ENCODE measurements around the gene ZNF653. TPM values are rescaled to one million over a fixed set of nuclear protein-coding genes. Genes with fewer than 3 reads are reported as not detected.

ZNF653 gene
- total and polyA plus RNA-seq, 9 of the 15 experiments (the other 6 are each of a cell fraction or from before 2014, with no cell fraction given), result 1.6 to 8.0 (median 4.2) TPM; not detected in 2

GRCh38 chr19:11496391-11497163 is 9.1 kb downstream of the ZNF653 start (continued):
- no peak for TF ChIP-seq ZHX1 (conservative IDR thresholded peaks at IDR 0.05; ENCODE audit: low read length)
- no peak for TF ChIP-seq ZBTB43 (CRISPR knock-in tag; IDR thresholded peaks at IDR 0.05)
- 0 out of 2 replicates have a peak, but pooled peaks have one; percentile 18 for TF ChIP-seq CXXC5 (CRISPR knock-in tag; IDR thresholded peaks at IDR 0.05)
- TF ChIP-seq CHD1 (IDR thresholded peaks at IDR 0.05; ENCODE audit: low read length), result no peak
- TF ChIP-seq ZNF174 (CRISPR knock-in tag; IDR thresholded peaks at IDR 0.05), result no peak
- TF ChIP-seq ETV6 (IDR thresholded peaks at IDR 0.05; ENCODE audit: borderline replicate concordance in 1 of 2, low read depth in 2 of 2, low read length in 1 of 2), result no peak
- TF ChIP-seq ETV6 (CRISPR knock-in tag; IDR thresholded peaks at IDR 0.05; ENCODE audit: borderline replicate concordance), result no peak
- peak; percentile 32 to 70 for TF ChIP-seq E2F6 (IDR thresholded peaks at IDR 0.05; ENCODE audit: borderline replicate concordance in 1 of 2, extremely low read depth in 1 of 2, insufficient read depth in 1 of 2, insufficient read length in 1 of 2, low read depth in 1 of 2, low read length in 1 of 2, poor library complexity in 1 of 2, severe bottlenecking in 1 of 2)
- no peak for TF ChIP-seq HBP1 (CRISPR knock-in tag; IDR thresholded peaks at IDR 0.05)
- TF ChIP-seq LCOR (CRISPR knock-in tag; IDR thresholded peaks at IDR 0.05), result no peak
- no peak for TF ChIP-seq CHCHD3 (CRISPR knock-in tag; IDR thresholded peaks at IDR 0.05)
- no peak for TF ChIP-seq TAL1 (IDR thresholded peaks at IDR 0.05)
- no peak for TF ChIP-seq FOXK1 (CRISPR knock-in tag; IDR thresholded peaks at IDR 0.05; ENCODE audit: borderline replicate concordance)
- no peak for TF ChIP-seq RBM39 (optimal IDR thresholded peaks at IDR 0.05; ENCODE audit: low read depth, low read length)
- no peak for TF ChIP-seq BACH1 (tag; IDR thresholded peaks at IDR 0.05)
- TF ChIP-seq CAMTA2 (CRISPR knock-in tag; conservative IDR thresholded peaks at IDR 0.05), result no peak
- TF ChIP-seq SNAPC5 (CRISPR knock-in tag; IDR thresholded peaks at IDR 0.05), result no peak
- TF ChIP-seq KAT7 (CRISPR knock-in tag; IDR thresholded peaks at IDR 0.05; ENCODE audit: borderline replicate concordance), result no peak
- no peak for TF ChIP-seq ZNF232 (CRISPR knock-in tag; IDR thresholded peaks at IDR 0.05)

Measured in K562 (cell line).